Measurements from ENCODE around the gene SDK1.

The SDK1 gene

DNA sequence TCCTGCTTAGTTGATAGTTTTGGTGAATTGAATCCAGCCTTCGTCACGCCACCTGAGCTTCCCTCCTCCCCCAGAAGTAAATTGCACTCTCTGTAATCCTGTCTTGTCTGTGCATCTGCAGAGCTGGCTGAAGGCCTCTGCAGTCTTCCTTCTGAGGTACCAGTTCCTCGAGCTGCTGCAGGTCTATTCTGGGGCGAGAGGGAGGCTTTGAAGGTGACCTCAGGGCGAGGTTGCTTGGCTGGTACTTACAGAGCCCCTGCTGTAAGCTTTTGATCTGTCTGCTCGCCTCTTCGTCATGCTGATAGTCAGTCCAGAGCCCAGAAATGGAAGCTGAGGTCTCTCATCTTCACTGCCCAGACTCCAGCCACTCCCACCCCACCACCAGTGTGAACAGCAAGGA is 867.5 kb downstream of the SDK1 start:
- peak; percentile 49 for DNase-seq

DNA sequence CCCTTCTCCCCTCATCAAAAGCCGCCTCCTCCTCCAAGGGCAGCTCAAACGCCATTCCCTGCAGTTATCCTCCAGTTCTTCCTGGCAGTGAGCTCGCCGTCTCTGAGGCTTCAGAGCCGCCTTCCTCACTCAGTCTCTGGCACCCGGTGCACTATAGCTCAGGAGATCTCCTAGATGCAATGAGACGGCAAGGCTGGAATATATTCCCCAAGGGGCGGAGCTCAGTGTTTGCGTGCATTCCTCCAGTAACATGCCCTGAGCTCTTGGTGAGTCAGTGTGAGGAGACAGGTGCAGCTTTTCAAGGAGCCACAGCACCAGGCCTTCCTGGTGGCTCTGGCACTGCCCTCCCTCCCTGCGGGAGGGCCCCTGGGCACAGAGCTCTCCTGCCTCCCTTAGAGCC is 868.4 kb downstream of the SDK1 start:
- DNase-seq, result no peak

DNA sequence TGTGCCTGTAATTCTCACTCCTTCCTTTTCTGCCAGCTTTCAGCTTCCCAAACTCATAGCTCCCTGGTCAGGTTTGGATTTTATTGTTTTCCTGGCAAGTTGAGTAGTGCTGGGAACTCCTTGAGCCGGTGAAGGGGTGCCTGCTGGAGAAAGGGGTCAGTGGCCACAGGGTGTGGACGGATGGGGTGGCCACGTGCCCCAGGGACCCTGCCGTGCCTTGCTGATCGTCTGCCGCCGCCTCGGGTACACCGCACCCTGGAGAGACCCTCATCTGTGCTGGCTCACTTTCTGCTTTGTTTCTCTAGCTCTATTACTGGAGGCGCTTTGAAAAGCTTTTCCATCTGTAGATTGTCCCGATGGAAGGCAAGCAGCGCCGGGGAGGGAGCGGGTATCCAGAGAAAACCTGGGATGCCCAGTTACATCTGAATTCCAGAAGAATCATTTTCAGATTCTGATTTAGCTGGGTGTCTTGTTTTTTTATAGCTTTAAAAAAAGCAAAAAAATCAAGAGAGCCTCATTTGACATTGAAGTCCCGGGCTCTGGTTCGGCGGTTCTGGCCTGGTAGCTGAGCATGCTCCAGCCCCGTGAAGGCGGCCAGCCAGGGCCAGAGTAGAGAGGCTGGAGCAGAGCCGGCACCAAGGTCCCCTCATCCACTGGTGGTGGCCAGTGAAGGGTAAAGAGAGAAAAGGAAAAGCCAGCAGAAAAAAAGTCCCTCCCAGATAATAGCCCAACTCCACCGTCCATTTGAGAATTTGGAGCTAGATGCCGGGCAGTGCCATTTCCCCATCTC is 870.1 kb downstream of the SDK1 start:
- no peak for DNase-seq

DNA sequence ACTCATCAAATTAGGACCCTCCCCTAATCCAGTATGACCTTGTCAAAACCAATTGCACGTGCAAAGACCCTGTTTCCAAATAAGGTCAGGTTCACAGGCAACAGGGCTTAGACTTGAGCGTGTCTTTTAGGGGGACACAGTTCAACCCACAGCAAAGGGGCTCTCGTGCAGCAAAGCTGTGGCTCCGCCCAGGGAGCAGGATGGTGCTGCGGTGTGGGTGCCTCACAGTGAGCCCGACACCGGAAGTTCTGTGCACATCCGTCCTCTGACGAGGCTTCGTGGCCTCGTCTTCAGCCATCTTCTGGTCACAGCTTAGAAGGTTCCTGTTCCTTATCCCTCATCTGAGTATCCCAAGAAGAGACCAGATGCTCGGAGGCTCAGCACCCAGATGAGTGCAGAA is 871.8 kb downstream of the SDK1 start:
- no peak for DNase-seq

DNA sequence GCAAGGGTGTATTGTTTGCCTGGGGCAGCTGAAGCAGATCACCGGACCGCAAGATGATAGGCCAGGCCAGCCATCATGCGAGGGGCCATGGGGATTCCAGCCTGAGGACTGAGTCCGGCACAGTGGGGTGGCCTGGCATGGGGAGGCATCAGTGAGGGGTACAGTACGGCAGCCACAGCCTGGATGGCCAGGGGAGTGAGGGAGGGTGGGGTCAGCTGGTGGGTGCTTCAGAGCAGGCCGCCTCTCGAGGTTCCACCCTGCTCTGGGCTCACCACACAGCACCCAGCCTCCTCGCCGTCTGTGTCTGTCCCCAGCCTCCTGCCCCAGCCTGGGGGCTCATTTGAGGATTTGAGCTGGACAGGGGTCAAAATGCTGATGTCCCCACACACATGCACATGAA is 872.6 kb downstream of the SDK1 start:
- DNase-seq, result no peak

DNA sequence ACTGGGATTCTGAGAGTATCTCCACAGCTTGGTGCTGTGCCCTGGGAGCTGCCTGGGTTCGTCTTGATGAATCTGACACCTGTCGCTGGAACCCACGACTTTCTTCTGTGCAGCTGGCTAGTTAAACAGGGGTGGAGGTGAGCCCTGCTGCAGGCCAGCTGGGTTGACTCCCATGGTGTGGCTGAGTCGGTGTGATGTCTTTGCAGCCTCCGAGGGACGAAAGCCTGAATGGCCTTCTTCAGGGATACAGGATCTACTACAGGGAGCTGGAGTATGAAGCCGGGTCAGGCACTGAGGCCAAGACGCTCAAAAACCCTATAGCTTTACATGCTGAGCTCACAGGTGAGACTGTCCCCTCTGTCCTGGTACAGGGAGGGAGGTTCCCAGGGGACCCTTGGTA is 873.0 kb downstream of the SDK1 start:
- DNase-seq, result no peak

DNA sequence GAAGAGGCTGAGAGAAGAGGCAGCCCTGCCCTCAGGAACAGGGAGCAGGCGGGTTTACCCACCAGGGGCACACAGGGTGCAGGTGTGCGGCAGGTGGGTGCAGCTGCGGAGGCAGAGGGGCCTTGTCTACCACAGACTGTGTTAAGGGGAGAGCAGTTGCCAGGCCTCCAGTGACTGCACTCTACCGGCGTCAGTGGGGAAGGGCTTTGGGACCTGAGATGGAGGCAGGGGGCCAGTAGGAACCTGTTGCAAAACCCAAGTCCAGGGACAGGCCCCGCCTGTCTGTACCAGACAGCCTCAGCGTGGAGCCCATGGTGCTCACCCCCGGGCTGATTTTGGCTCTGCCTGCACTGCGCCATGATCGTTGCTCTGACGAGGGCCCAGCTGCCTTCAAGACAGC is 873.4 kb downstream of the SDK1 start:
- no peak for DNase-seq

DNA sequence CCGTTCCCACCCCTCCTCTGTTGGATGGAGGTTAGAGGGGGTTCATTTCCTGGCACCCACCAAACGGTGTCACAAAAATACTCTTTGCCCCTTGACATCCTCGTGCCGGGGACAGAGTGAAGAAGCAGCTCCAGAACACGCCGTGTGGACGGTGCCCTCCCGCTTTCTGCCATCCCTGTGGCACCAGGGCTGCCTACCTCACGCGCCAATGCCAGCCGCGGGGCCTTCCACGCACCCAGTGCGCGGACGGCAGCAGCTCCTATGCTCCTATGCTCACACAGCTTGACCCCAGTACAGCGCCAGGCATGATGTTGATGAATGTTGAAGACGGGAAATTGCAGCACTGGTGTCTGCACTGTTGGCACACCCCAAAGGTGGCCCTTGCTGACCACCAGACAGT is 873.8 kb downstream of the SDK1 start:
- no peak for DNase-seq

DNA sequence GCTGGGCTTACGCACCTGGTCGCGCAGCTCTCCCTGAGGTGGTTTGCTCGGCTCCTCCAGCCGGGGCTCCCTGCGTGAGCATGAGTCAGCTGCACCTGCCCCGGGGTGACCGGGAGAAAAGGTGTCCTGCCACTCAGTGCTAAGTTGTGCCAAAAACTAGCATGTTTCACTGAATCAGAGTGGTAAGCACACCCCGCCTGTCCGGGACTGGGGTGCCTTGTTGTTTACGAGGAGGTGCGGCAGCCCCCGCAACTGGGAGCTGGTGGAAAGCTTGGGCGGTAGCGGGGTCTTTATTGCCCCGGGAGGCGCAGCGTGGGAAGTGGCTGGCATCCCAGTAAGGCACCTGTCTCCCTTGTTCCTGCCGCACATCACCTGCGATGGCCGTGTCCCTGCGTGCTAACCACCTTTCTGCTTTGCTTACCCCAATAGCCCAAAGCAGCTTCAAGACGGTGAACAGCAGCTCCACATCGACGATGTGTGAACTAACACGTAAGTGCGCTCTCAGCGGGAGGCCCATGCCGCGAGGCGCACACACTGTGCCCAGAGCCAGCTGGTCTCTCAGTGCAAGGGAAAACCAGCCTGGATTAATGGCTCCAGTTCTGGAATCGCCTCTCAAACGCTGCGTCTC is 874.4 kb downstream of the SDK1 start:
- no peak for DNase-seq

DNA sequence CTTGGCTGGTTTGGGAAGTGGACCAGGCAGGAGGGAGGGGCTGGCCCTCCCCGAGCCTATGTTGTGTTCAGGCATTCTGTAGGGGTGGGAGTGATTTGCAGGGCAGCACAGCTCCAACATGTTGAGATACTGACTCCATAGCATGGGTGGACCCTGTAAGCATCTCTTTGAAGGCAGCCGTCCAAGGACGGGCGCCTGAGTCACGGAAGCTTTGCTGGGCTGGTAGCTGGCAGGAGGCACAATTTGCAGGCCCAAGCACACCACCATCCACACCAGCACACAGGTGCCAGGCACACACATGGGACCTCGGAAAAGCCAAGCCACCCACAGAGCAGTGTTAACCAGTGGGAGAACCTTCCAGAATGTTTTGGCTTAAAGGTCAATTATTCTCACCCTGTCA is 875.9 kb downstream of the SDK1 start:
- no peak for DNase-seq

DNA sequence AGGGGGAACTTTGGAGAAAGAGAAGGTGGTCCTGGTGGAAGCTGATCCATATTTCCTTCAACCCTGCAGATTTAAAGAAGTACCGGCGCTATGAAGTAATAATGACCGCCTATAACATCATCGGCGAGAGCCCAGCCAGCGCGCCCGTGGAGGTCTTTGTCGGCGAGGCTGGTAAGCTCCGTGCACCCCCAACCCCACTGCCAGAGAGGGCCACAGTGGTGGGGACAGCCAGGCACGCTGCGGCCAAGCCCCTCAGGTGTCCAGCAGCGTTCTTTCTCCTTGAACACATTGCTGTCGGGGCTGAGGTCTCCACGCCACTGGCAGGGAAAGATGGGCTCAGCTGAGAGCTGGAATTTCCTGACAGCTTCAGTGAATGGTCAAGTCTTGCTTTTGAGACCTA is 877.4 kb downstream of the SDK1 start:
- DNase-seq, result no peak

DNA sequence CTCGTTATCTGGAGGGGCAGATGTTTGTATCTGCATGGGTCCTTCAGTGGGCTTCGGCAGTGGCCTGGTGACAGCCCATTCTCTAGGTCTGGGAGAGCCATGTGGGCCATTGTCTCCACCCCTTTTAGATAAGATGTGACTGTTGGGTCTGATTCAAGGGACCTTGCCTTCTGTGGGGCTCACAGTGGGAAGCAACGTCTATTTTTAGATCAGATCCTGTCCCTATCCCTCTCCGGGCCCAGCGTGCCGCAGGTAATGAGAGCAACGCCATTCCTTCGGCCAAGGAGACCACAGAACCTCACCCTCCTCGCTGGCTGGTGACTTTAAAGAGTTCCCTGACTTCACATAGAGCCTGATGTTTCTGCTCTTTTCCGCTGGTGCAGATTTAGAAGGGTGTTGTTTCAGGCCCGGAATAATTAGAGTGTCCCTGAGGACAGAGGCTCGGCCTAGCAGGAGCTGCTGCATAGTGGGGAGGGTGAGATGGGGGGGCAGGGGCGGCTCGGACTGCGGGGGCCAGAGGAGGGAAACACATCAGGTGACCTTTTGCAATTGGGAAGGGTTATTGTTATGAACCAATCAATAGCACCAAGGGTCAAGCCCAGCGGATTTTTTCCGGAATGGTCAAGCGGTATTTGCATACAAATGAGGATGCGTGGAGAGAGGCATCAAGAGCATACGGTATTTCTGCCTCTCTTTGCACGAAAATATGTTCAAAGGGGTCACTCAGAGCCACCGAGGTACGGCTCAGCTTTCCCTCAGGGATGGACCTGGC is 878.0 kb downstream of the SDK1 start:
- DNase-seq, result no peak

DNA sequence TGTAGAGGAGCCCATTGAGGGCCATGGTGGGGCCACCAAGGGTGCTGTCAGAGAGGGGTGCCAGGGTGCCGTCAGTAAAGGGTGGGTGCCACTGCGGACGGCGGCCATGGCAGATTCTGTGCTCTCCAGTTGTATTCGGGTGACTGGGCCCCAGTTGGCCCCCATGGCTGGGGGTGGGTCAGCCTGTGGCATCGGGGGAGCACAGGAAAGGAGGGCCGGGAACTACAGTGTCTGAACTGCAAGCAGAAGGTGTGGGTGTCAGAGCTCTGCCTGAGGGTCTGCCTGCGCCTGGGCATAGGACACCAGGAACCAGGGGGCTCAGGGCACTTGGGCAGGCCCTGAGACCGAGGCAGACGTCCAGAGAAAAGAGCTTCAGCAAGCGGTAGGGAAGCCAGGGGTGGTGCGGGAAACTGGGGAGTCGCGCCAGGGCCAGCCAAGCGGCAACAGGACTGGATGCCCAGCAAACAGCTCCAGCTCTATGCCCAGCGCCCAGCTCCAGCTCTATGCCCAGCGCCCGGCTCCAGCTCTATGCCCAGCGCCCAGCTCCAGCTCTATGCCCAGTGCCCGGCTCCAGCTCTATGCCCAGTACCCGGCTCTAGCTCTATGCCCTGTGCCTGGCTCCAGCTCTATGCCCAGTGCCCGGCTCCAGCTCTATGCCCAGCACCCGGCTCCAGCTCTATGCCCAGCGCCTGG is 878.8 kb downstream of the SDK1 start:
- no peak for DNase-seq

DNA sequence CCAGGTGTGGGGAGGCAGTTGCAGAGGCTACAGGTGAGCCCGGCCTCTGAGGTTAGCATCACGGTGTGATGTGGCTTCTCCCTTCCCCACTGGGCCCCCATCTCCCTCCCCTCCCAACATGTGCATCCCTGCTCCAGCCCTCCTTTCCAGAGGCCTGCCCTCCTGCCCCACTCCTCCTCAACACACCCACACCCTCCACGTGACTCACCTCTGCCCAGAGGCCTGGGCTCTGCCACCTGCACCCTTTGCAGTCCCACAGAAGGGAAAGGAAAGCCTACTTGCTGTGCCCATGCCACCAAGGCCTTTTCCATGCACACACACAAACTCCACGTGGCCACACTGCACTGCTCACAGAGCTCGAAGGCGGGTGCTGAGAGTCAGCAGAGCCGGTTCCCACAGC is 880.4 kb downstream of the SDK1 start:
- DNase-seq, result no peak

DNA sequence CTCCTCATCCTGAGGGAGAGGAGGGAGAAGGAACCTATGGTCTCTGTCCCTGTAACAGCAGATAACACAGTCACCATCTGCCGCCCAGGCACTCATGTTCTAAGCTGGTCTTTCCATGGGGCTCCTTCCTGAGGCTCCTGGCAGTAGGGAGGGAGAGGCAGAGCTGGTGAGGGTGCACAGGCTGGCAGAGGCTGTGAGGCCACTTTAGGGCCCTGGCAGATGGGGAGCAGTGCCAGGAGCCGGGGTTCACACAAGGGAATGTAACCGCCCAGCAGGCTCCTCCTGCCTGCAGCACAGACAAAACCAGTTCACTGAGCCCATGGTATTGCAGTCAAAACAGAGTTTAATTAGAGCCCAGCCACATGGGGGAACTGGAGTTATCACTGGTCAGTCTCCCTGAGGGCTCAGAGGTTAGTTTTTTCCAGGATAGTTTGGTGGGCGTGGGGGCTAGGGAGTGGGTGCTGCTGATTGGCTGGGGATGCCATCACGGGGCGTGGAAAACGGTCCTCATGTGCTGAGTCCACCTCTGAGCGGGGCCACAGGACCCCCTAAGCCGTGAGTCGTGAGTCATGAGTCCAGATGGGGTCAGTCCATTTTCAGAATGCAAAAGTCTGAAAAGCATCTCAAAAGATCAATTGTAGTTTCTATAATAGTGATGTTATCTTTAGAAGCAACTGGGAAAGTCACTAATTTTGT is 881.7 kb downstream of the SDK1 start:
- no peak for DNase-seq

DNA sequence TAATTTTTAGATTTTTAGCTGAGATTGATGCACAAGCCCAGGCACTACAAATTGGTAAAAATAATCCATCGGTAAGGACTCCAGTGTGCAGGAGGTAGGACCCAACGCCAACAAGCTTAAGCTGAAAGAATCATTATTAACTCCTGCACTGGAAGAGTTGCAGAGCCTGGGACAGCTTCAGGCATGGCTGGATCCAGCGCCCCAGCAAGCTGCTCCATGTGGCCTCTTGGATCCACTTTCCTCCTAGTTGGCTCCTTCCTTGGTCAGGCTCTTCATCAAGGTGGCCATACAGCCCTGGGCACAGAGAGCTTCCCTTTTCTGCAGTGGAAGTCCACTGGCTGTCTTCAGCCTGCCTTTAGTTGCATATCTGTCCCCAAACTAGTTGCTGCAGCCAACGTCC is 883.6 kb downstream of the SDK1 start:
- no peak for DNase-seq

DNA sequence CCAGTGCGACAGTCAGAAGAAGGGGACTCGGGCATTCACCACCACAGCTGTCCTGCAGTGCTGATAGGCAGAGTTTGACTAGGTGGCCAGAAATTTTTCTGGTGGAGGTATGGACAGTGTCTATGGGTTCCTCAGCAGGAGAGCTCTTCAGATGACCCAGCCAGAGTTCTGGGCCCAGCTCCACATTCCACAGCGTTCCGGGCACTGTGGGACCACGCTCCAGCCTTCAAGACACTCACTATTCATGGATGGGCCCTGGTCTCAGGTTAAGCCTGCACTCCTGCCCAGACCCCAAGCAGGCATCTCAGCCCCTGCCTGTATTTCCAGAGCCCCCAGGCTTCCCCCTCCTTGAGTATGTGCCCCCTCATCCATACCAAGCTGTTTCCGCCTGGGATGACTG is 884.1 kb downstream of the SDK1 start:
- DNase-seq, result no peak

DNA sequence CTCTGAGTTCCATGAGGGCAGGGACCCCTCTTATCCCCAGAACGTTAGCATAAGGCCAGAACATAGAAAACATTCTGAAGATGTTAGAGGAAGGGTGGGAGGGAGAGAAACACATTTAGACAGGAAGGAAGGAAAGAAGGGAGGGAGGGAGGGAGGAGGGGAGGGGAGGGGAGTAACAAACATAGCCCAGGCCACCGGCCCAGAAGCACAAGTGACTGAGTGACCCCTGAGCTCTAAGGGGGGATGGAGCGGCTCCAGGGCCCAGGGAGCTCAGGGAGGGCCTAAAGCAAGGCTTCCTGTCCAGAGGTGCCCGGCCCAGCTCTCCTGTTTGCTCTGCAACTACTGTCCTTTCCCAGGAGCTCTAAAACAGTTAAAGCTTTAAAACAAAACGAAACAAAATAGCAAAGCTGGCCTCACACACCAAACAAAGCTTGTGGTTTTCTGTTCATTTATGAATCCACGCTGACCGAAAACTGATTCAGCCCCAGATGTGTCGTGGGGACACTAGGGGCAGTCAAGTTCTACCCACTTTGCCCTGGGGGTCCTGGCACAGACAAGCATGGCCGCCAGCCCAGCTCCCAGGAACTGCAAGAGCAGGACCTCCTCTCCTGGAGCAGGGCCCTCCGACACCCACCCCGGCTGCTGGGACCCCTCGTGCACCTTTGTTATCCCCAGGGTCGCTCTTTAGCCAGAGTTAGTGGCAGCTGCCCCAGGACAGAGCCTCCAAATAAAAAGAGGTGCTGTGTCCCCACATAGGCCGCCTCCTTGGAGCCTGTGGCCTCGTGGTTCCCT is 884.9 kb downstream of the SDK1 start:
- DNase-seq, result no peak

DNA sequence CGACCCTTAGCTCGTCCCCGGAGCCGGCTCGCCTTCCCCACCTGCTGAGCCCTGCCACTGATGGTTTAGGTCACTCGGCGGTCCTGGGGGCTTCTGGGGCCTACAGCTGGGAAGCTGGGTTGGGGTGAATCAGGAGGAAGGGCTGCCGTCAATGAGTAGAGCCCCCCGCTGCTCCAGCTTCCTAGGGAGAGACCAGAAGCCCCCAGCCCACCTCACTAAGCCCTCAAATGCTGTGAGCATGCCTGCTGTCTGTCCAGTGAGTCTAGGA is 885.4 kb downstream of the SDK1 start:
- no peak for DNase-seq

DNA sequence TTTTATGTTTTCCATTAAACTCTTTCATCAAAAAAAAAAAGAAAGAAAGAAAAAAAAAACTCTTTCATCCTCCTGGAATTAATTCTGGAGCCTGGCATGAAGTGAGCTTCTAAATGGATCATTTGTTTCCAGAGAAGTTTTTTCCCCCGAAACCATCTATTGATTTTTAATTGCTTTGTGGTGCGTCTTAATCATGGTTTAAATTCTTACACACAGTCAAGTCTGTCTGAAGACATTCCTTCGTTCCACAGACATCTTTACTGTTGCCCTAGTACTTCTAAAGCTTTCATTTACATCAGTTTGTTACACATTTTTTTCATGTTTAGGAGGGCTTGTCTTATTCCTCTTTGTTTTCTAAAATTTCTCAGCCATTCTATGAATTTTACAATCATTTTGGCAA is 887.6 kb downstream of the SDK1 start:
- DNase-seq, result no peak

DNA sequence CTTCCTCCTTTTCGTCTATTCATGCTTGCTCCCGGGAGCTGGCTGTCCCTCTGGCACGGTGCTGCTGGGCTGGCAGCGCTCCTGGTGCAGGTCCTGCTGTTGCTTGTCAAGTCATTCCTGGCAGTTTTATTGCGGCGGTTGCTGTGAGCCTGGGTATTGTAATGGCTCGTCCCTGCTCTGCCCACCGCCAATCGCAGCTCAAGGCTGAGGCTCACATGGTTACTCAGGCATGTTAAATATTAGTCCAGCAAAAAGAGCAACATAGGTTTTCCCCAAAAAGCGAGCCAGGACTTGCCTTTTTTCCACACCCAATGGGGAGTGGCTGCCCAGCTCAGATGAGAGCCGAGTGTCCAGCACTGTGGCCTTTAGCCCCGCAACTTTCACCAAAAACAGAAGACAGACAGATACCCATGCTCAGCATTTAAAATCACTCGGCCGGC is 888.1 kb downstream of the SDK1 start:
- DNase-seq, result peak; percentile 49

All from eye (tissue), 1 donor.